ENCODE measurements around the gene HTR2A. TPM values are rescaled to one million over a fixed set of nuclear protein-coding genes. Genes with fewer than 3 reads are reported as not detected.

The HTR2A gene
- polyA plus RNA-seq, 1 experiment: 0.02 TPM

DNA sequence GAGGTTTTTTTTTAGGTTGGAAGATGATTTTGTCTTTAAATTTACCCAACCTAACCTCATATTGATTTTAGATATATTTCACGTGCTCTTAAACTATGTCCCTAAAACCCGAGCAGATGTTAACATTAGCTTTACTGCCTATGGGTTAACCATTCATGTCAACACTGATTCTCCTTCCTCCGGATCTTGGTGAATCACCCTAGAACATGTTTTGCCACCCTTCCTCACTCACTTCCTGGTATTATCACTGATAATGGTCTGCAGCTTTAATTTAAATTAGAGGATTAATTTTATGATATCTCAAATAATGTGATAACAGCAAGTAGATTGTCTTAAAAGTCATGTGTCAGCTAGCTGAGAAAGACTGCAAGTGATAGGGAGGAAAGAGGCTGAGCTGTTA is 31.9 kb downstream of the HTR2A start:
- TF ChIP-seq, protein P1, sequence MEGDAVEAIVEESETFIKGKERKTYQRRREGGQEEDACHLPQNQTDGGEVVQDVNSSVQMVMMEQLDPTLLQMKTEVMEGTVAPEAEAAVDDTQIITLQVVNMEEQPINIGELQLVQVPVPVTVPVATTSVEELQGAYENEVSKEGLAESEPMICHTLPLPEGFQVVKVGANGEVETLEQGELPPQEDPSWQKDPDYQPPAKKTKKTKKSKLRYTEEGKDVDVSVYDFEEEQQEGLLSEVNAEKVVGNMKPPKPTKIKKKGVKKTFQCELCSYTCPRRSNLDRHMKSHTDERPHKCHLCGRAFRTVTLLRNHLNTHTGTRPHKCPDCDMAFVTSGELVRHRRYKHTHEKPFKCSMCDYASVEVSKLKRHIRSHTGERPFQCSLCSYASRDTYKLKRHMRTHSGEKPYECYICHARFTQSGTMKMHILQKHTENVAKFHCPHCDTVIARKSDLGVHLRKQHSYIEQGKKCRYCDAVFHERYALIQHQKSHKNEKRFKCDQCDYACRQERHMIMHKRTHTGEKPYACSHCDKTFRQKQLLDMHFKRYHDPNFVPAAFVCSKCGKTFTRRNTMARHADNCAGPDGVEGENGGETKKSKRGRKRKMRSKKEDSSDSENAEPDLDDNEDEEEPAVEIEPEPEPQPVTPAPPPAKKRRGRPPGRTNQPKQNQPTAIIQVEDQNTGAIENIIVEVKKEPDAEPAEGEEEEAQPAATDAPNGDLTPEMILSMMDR (IDR thresholded peaks at IDR 0.05; ENCODE audit: insufficient read depth, low read depth, low read length): no peak
- Histone ChIP-seq H3K36me3 (ENCODE audit: control insufficient read depth, insufficient read depth, low read length) (no peaks in the 10 kb centered on the region), H3K27me3 (ENCODE audit: control insufficient read depth, insufficient read depth, low read length) (peaks cover 1% of the 10 kb centered on the region; the same call in 1 of the 2 replicates), H3K4me3 (ENCODE audit: low read depth, low read length) (no peak overlapping the region)
- no peak for DNase-seq (ENCODE audit: low read depth)
- ChIA-PET CTCF (interaction anchor here (1.0 to 1.1 kb wide), 2 partner anchors 29 to 30 kb away, joined by 3 to 6 read pairs; no protein-coding TSS in a partner anchor), POLR2A (interaction anchor here (0.7 kb wide), 1 partner anchor 29 kb away, joined by 4 read pairs; no protein-coding TSS in a partner anchor)

DNA sequence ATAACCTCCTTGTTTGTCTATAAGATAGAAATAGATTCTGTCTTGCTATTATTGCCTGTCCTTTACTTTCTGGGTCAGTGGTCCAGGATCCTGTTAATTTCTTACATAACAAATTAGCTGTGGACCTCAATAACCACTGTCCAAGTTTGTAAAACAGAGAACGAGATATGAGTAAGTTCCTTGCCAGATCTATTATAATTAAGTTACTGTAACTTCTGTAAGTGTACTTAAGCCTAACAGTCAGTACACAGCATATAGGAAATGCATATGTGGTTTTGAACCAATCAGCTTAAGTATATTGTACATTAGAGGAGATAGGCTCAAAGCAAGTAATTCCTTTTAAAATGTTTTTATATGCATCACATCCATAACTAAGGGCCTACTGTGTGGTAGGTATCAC is 34.9 kb downstream of the HTR2A start:
- peaks cover 1% of the 10 kb centered on the region; the same call in 1 of the 2 replicates for H3K27me3 ChIP-seq (ENCODE audit: control insufficient read depth, insufficient read depth, low read length)
- CTCF ChIA-PET: interaction anchor here (1.2 kb wide), 1 partner anchor 15 kb away, joined by 3 read pairs; no protein-coding TSS in a partner anchor
- H3K4me3 ChIP-seq (ENCODE audit: low read depth, low read length): no peak overlapping the region
- POLR2A ChIA-PET: no interaction called here
- no peak for DNase-seq (ENCODE audit: low read depth)
- H3K36me3 ChIP-seq (ENCODE audit: control insufficient read depth, insufficient read depth, low read length): no peaks in the 10 kb centered on the region
- TF ChIP-seq, protein P1 (IDR thresholded peaks at IDR 0.05; ENCODE audit: insufficient read depth, low read depth, low read length): no peak

DNA sequence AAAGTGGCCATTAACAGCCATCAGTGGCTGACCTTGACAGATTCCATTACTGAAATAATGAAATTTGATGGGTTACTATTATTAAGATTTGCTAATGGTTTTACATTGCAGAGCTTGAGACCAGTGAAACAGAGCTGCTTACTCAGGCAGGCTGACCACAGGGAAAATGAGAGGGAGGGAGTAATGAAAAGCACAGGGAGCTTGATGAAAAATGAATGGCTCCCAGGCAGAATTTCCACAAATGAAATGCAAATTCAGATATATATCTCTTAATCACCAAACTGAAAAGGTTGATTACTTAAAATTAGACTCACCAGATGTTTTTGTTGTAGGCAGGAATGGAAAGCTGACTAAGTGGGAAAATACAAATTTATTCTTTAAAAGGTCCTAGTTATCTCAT is 36.1 kb downstream of the HTR2A start:
- CTCF ChIA-PET: interaction anchor here (0.9 kb wide), 1 partner anchor 33 kb away, joined by 4 read pairs; no protein-coding TSS in a partner anchor
- DNase-seq (ENCODE audit: low read depth): no peak

DNA sequence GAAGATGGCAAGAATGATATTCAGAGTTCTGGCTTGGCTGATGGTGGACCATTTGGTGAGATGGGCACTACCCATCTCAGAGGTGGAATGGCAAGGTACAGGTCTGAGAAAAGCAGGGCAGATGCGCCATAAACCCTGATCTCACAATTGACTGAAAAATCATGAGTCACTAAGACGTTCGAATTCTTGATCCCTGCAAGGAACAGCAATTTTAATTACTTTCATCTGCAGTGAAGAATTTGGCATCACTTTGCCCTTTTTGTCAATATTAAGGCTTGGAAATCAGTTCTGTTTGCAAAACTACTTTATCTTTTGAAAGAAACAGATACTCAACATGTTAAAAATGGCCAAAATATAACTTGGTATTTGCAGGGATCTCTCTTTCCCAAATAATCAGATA is 38.1 kb downstream of the HTR2A start:
- ChIA-PET POLR2A (no interaction called here), CTCF (no interaction called here)
- no peak for DNase-seq (ENCODE audit: low read depth)
- Histone ChIP-seq H3K4me3 (ENCODE audit: low read depth, low read length) (no peak overlapping the region), H3K27me3 (ENCODE audit: control insufficient read depth, insufficient read depth, low read length) (peaks cover 3% of the 10 kb centered on the region; the same call in 1 of the 2 replicates), H3K36me3 (ENCODE audit: control insufficient read depth, insufficient read depth, low read length) (no peaks in the 10 kb centered on the region)
- TF ChIP-seq, protein P1 (IDR thresholded peaks at IDR 0.05; ENCODE audit: insufficient read depth, low read depth, low read length): no peak

More for the DNA sequence above, 36.1 kb downstream of the HTR2A start:
- Histone ChIP-seq H3K36me3 (ENCODE audit: control insufficient read depth, insufficient read depth, low read length) (no peaks in the 10 kb centered on the region), H3K27me3 (ENCODE audit: control insufficient read depth, insufficient read depth, low read length) (peaks cover 1% of the 10 kb centered on the region; the same call in 1 of the 2 replicates), H3K4me3 (ENCODE audit: low read depth, low read length) (no peak overlapping the region)
- POLR2A ChIA-PET: no interaction called here
- TF ChIP-seq, protein P1 (IDR thresholded peaks at IDR 0.05; ENCODE audit: insufficient read depth, low read depth, low read length): no peak

DNA sequence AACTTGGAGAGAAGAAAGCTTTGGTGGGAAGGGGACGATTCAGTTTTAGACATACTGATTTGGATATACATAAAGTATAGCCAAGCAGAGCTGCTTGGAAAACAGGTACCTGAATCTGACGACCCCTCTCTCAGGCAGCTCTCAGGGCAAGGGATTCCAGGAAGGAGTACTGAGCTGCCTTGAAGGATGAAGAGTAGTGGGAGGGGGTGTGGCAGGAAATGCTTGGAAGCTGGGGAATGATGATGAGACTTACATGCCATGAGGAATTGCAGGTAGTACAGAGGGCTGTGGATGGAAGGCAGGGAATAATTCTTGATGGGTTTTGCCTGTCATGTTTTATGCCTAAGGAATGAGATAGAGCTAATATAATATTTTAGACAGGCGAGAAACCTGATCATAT is 38.7 kb downstream of the HTR2A start:
- TF ChIP-seq, protein P1 (IDR thresholded peaks at IDR 0.05; ENCODE audit: insufficient read depth, low read depth, low read length): no peak
- Histone ChIP-seq H3K4me3 (ENCODE audit: low read depth, low read length) (no peak overlapping the region), H3K36me3 (ENCODE audit: control insufficient read depth, insufficient read depth, low read length) (no peaks in the 10 kb centered on the region), H3K27me3 (ENCODE audit: control insufficient read depth, insufficient read depth, low read length) (peaks cover 4% of the 10 kb centered on the region; the same call in 1 of the 2 replicates)
- no peak for DNase-seq (ENCODE audit: low read depth)
- CTCF ChIA-PET: no interaction called here
- POLR2A ChIA-PET: no interaction called here
